GM12865 (cell line): ENCODE data around the gene GH2.
"Not testable (repeated sequence)": the region's sequence is repeated elsewhere in the genome, so short reads cannot be mapped to it uniquely, and the experiment has no call there.

Experiments used
- DNase-seq: peaks from one replicate; pipeline ENCODE4 v3.0.0; 2010; ENCODE audit warnings: low read depth
- H3K4me3 ChIP-seq: 2 replicates; pipeline ENCODE4 v1.5.1; 2011; ENCODE audit warnings: mild to moderate bottlenecking, low read depth, low read length, control low read depth
- TF ChIP-seq, protein P1 (sequence below): IDR thresholded peaks from 2 replicates; pipeline ENCODE4 v1.5.1; 2011; ENCODE audit warnings: low read length, control low read depth, low read depth, inconsistent platforms; ENCODE audit not compliant: insufficient read depth; ENCODE audit errors: missing control alignments

GH2 gene

GRCh38 chr17:63889026-63889848 lies 7.5 kb upstream of the GH2 start:
- peak; percentile 25 for DNase-seq
- not testable (repeated sequence) for H3K4me3 ChIP-seq
- TF ChIP-seq, protein P1, sequence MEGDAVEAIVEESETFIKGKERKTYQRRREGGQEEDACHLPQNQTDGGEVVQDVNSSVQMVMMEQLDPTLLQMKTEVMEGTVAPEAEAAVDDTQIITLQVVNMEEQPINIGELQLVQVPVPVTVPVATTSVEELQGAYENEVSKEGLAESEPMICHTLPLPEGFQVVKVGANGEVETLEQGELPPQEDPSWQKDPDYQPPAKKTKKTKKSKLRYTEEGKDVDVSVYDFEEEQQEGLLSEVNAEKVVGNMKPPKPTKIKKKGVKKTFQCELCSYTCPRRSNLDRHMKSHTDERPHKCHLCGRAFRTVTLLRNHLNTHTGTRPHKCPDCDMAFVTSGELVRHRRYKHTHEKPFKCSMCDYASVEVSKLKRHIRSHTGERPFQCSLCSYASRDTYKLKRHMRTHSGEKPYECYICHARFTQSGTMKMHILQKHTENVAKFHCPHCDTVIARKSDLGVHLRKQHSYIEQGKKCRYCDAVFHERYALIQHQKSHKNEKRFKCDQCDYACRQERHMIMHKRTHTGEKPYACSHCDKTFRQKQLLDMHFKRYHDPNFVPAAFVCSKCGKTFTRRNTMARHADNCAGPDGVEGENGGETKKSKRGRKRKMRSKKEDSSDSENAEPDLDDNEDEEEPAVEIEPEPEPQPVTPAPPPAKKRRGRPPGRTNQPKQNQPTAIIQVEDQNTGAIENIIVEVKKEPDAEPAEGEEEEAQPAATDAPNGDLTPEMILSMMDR = peak; percentile 41

DNA sequence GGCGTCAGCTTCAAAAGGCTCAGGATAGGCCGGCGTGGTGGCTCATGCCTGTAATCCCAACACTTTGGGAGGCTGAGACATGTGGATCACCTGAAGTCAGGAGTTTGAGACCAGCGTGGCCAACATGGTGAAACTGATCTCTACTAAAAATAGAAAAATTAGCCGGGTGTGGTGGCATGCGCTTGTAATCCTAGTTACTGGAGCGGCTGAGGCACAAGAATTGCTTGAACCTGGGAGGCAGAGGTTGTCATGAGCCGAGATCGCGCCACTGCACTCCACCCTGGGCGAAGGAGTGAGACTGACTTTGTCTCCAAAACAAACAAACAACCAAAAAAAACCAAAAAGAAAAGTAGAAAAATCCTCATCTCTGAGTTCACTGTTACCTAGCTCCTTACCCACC lies 3.4 kb upstream of the GH2 start:
- not testable (repeated sequence) for H3K4me3 ChIP-seq, DNase-seq

DNA sequence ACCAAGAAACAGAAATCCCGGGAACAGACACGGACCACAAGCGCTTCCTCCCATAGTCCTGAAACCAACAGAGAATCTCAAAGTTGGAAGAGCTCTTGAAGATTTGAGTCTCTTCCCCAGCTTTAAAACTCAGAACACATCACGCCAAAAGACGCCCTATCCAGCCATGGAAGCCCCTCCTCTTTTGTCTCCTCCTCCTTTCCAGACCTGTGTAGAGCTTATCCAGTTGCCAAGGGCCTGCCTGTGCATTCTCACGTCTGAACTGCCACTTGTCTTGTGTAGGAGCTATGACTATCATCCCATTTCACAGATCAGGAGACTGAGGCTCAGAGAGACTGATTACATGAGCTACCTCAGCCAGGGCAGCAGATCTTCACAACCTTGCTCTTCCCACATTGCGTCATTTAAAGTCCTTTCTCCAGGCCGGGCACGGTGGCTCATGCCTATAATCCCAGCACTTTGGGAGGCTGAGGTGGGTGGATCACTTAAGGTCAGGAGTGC lies 932 bp upstream of the GH2 start:
- not testable (repeated sequence) for DNase-seq, H3K4me3 ChIP-seq

DNA sequence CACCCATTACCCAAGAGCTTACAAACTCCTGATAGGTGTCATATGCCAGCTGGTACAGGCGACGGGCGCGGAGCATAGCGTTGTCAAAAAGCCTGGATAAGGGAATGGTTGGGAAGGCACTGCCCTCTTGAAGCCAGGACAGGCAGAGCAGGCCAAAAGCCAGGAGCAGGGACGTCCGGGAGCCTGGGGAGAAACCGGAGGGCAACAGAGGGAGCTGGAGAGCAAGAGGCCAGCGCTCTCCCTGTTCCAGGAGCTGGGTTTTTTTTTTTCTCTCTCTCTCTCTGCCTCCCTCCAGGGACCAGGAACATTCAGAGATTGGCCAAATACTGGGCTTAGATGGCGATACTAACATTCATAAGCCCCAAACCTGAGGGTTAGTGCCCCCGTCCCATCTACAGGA lies 407 bp downstream of the GH2 start:
- not testable (repeated sequence) for H3K4me3 ChIP-seq, DNase-seq

DNA sequence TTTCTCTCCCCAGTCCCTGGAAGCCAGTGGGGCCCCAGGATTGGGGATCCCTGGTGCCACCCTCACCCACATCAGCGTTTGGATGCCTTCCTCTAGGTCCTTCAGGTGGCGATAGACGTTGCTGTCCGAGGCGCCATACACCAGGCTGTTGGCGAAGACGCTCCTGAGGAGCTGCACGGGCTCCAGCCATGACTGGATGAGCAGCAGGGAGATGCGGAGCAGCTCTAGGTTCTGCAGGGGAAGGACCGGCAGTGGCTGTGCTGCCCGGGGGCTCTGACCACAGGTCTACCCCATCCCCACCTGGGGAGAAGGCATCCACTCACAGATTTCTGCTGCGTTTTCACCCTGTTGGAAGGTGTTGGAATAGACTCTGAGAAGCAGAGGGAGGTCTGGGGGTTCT lies 1.0 kb downstream of the GH2 start:
- TF ChIP-seq, protein P1 = no peak
- no peak for DNase-seq
- H3K4me3 ChIP-seq = no peak overlapping the region

- H3K4me3 ChIP-seq, DNase-seq: not testable (repeated sequence)
These were observed 3.3 kb downstream of the GH2 start for GRCh38 chr17:63878413-63878812.

GRCh38 chr17:63874693-63875092 lies 7.1 kb downstream of the GH2 start:
- DNase-seq = not testable (repeated sequence)

GRCh38 chr17:63874061-63874626 lies 7.6 kb downstream of the GH2 start:
- DNase-seq, H3K4me3 ChIP-seq: not testable (repeated sequence)

More at GRCh38 chr17:63874693-63875092, 7.1 kb downstream of the GH2 start:
- not testable (repeated sequence) for H3K4me3 ChIP-seq

GRCh38 chr17:63873577-63873976 lies 8.2 kb downstream of the GH2 start, which contains the start of gene CSH2:
CSH2 (minus strand) TSS chr17:63873677; CDS start chr17:63873614, 63 bp downstream.
- not testable (repeated sequence) for H3K4me3 ChIP-seq, DNase-seq

- not testable (repeated sequence) for DNase-seq
These were observed 9.9 kb downstream of the GH2 start for GRCh38 chr17:63871646-63872365.

DNA sequence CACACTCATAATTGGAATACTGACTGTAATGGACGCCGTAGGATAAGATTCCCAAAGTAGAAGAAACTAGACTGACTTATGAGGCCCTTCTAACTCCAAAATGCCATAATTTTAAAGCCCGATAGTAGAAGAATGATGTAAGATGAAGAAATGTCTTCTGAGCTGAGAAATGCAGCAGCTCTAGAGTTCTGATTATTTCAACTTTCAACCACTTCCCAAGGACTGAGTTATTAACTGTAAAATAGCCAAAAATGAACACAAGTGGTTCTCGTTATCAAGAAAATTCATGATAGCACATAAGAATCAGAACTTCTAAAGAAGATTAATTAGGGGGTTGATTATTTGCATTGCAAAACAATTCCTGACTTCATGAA lies 11.5 kb downstream of the GH2 start:
- H3K4me3 ChIP-seq, DNase-seq: not testable (repeated sequence)

More at GRCh38 chr17:63871646-63872365, 9.9 kb downstream of the GH2 start:
- H3K4me3 ChIP-seq = not testable (repeated sequence)
